GM18511 (cell line): ENCODE data around the gene SEPTIN3.

Experiments
- ATAC-seq: cut with Tn5 transposase; IDR thresholded peaks from one replicate; pipeline ENCODE4 v1.9.1; 2021; ENCODE audit warnings: mild to moderate bottlenecking, moderate library complexity; ENCODE audit not compliant: unreplicated experiment

The SEPTIN3 gene

DNA sequence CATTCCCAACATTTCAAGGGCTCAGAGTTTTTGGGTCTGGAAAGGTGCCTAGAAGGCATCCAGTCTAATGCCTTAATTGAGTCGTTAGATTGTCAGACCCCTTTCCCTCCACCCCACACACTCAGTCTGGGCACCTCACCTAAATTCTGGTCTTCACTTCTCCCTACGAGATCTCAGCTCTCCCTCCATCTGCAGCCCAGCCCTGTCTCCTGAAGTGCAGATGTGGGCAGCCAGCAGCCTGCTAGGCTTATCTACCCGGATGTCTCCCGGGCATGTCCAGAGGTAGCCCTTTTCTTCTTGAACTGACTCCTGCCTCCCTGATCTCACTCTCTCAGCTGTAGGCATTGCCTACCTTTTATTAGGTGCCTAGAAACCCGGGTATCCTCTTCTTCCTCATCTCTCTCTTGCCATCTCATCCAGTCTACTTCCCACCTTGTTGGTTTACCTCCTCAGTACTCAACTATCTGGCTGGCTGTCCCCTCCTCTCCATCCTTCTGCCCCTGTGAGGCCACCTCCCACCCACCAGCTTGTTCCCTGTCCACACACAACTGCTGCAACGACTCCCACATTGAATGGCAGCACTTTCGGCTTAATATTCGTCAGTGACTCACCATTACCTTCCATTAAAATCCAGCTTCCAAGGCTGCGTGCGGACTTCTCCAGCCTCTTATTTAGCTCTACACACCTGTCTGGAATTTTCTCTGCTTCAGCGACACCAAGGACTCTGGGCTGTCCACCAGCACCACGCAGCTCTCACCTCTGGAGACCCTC, 6.2 kb downstream of the SEPTIN3 start:
- ATAC-seq = no peak

DNA sequence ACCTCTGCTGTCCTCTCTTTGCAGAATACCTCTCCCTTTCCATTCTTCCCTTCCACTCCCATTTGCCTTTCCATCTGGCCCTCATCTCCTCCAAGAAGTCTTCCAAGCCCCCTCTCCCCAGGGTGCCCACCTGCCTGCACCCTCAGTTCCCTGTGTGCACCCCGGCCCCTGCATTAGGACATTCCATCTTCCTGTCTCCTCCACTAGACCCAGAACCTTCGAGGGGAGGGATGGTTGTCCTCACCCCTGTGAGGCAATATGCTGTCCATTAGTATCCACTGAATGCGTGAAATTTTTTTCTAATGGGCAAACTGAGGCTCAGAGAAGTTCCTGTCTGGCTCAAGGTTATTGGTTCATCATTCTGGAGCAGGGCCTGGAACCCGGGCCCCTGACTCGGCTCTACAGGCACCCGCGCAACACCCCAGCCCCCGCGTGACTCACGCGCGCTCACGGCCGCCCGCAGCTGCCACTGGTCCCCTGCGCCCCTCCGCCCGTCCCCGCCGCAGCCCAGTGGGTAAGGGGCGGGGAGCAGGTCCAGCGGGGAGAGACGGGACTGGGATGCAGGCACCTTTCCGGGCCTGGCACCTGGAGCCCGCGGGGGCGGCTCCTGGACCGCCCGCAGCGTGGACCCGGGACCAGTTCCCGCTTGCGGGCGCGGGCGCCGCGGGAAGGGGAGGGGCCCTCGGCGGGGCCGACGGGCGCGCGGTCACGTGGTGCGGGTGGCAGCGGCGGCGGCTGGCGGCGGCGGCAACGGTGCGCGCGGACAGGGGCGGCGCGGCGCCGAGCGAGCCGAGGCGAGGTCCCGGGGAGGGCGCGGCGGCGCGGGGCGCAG, 7.0 kb downstream of the SEPTIN3 start:
- no peak for ATAC-seq

DNA sequence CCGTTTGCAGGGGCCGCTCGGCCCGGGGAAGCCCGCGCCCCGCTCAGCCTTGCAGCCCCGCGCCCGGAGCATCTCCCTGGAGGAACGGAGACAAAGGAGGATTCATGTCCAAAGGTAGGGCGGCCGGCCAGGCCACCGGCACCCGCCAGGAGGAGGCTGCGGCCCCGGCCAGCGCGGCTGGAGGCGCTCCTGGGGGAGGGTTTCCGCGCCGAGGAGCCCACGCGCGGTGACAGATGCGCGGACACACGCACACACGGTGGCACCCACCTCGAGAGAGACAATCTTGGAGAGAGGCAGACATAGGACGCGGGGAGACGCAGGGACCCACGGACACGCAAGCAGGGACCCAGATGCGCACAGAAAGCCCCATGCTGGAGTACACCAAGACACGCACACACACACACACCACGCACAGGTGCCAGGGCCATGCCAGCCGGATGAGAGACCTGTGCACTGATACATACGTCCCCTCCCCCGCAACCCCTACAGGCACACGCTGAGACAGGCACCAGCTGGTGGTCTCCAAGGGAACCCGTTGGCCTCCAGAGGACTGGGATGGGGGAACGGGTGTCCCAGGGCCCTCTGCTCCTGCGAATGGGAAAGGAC, 7.8 kb downstream of the SEPTIN3 start:
- ATAC-seq = no peak

DNA sequence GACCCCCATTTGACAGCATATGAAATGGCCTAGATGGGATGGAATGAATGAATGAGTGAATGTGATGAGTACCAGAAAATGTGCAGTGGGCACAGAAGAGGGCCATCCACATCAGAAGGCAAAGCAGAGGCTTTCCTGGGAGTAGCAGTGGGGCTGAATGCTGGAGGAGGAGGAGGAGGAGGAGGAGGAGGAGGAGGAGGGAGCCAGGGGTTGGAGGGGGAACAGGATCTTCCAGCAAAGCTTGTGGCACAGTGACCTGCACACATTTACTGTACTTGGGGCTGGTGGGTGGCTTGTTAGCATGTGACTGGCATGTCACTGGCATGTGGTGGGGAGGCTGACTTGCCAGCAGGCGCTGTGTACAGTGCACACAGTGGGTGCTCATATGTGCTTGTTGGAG, 9.5 kb downstream of the SEPTIN3 start:
- no peak for ATAC-seq

DNA sequence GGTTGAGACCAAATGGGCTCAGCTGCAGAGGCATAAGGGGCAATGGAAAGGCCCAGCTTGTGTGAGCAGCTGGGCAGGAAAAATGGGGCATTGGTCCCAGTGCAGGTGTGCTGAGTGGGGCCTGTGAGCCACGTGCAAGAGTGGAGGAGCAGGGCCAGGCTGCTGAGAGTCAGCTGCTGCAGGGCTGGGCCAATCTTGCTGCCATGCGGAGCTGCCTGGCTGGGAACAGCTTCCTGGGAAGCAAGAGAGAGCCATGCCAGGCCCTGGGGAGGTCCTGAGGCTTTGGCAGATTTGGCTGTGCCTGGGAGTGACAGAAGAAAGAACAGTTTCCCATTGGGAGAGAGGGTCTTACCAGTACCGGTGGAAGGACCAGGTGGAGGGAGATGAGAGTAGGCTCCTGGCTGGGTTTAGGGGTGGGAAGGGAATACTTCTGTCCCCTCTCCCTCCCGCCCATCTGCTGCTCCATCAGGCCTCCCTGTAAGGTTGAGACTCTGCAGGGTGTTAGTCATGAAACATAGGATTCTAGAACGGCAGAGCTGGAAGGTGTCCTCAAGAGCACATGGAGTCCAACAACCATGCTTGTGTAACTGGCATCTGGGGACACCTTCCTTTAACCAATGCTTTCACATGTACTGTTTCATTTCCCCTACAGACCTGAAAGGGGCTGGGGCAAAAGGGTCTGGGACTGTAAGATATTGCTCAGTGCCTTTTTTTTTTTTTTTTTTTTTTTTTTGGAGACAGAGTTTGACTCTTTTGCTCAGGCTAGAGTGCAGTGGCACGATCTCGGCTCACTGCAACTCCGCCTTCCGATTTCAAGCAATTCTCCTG, 10.4 kb downstream of the SEPTIN3 start:
- ATAC-seq = no peak

DNA sequence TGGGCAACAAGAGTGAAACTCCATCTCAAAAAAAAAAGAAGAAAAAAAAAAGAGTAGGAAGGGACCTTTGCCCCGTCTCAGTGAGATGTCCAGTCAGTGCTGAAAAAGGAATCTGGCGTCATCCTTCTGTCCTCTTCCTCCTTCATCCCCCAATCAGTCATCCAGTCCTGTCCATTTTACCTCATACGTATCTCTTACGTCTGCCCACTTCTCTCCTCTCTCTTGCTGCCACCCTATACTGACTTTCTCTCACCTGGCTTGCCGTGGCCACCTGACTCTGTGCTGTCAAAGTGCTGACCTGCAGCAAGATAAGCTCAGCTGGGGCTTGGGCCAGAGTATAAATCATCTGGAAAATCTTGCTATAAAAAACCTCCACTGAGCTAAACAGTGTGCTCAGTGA, 13.6 kb downstream of the SEPTIN3 start:
- no peak for ATAC-seq

DNA sequence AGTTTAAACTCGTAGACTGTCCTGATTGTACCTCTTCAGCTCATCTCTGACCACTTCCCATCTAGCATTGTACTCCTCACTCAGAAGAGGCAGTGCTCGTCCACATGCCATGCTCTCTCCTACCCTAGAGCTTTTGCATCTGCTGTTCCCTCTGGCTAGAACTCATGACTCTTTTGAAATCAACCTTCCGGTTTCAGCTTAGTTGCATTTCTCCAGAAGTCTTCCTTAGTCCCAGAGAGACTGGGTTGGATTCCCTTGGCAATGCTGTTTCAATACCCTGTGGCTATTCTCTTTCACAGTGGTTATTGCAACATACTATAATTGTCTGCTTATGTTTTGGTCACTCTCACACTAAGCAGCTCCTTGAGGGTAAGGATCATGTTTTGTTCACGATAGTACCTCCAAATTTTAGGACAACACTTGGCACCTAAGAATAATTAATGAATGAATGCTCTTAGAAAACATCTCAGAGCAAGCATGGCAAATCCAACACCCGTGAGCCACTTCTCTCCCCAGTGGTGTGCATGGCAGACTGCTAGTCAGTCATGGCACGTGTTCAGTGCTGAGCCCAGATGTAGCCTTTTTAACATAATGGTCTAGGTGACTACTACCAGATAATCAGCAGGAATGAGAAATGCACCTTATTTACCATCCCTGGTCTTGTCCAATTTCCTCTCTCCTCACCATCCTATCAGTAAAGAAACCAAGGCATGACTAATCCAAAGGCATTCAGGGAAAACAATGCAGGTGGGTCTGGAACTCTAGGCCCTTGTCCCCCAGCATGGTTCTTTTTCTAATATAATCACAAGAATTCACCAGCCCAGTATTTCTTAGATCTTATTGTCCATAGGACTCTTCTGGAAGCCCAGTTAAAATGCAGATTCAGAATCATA, 14.5 kb downstream of the SEPTIN3 start:
- ATAC-seq = no peak

DNA sequence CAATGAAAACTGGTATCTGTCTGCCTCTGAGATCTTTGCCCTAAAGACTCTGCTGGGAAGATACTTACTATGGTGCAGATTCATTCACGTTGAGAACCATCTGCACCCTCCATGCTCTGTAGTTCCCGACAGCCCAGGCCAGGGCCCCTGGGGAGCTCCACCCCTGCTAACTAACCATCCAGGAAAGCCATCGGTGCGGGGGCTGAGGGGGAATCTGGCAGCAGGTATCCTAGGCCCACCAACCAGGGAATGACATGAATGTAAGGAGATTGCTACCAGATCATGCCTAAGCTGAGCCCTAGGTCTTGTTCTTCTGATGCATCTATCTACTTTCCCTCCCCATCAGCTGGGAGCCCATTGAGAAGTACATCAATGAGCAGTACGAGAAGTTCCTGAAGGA, 18.0 kb downstream of the SEPTIN3 start:
- ATAC-seq = no peak

DNA sequence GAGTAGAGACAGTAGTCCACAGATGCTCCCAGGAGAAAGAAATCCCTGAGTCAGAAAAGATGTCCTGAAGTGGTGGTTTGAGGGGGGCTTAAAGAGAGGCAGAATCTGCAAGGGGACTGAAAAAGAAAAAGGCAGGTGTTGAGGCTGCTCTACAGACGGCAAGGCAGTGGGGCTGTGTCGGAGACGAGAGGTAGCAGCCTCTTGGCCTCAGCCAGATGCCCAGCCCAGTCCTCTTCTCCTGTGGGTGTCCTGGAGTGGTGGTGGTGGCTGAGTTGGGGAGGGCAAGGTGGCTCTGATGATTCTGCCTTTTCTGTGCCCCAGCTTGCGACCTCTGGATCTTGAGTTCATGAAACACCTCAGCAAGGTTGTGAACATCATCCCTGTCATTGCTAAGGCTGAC, 20.0 kb downstream of the SEPTIN3 start:
- no peak for ATAC-seq

DNA sequence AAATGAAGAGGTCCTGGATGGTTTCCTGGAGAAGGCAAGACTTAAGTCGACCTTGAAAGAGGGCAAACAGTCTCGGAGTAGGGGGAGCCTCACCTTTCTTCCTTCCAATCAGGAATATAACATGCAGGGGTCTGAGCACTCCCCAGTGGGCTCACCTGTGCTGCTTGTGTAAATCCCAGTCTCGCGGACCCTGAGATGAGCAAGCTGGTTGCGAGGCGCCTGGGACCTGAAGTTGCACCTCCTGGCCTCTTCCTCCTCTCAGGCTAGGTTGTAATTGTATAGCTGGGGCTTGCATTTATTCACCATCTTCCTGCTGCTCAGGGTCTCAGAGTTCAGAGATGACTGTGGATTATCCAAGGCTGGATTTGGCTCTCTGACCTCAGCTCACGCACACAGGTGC, 21.9 kb downstream of the SEPTIN3 start:
- no peak for ATAC-seq

DNA sequence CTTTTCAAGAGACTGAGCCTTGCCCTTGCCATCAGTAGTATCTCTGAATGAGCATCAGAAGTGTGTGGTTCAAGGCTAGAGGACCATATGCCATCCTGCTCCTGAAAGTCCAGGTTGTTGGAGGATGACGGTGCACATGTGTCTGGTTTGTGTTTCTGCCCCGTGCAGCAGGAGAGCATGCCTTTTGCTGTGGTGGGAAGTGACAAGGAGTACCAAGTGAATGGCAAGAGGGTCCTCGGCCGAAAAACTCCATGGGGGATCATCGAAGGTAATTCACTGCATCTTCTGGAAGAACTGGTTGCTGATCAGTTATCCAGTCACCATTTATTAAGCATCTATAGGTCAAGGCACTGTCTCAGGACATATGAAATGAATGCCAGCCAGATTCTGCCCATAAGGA, 23.3 kb downstream of the SEPTIN3 start:
- ATAC-seq = no peak

DNA sequence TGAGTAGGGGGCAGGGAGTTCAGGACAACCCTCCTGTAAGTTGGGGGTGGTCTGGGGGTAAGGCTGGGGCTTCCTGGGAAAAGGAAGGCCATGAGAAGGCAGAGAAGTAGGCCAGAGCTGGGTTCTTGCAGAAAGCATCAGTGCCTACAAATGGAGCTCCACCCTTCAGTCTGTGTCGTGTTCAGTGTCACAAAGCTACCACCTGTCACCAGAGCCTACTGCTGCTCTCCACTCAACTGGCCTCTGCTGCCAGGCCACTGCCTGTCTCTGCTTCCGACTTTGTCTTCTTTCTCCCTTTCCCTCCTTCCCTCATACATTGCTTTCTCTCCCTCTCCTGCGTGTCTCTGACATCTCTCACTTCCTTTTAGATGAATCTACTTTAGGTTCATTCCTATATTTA, 26.0 kb downstream of the SEPTIN3 start:
- no peak for ATAC-seq

DNA sequence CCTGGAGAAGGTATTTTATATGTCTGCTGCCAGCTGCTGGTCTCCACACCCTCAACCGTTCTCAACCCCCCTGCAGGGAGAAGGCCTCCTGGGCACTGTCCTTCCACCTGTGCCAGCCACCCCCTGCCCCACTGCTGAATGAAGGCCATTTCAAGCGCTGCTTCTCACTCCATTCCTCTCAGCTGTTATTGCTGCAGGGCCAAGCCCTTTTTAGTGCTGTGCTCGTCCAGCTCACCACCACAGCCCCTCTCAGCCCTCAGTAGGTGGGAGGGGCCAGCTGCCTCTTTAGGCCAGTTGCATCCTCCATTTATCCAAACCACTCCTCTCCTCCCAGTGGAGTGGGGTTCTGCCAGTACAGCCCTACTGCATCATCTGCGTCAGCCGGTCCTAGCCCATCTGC, 27.6 kb downstream of the SEPTIN3 start:
- ATAC-seq = no peak

DNA sequence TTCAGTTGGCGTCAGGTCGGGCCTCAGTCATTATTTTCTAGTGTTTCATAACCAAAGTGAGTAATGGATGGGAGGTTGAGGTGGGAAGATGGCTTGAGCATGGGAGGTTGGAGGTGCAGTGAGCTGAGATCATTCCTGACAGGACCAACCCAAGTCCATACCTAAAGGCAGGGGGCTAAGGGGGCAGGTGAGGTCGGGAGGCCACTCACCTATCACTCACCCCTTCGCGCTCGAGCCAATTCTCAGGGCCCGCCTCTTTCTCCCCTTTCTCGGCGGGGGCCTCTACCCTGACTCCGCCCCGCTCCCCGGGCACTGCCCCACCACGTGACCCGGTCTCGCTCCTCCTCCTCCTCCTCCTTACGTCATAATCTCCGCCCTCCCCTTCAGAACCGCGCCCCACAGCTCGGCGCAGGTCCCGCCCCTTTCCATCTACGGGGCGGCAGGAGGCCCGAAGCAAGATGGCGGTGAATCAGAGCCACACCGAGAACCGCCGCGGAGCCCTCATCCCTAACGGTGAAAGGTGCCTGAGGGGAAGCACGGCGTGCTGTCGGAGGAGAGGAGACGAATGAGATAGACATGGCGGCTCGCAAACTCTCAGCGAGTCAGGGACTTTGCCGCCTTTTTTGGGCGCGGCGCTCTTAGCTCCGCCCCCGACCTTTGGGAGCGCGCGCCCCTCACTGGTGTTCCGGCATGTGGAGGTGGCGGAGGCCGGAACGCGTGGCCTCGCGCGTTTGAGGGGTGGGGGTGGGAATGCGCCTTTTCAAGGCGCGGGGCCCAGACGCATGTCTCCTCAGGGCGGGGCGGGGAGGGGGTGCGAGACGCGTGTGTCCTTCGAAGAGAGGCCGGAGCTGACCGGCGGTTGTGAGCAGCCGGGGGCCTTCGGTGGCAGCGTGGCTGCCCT, 29.4 kb downstream of the SEPTIN3 start, which contains the start of gene WBP2NL:
Gene WBP2NL, plus strand, starts transcription at position 428 of the 901 bp plus-strand sequence. Its CDS starts 31 bp downstream, at position 459.
- peak; percentile 83 for ATAC-seq

DNA sequence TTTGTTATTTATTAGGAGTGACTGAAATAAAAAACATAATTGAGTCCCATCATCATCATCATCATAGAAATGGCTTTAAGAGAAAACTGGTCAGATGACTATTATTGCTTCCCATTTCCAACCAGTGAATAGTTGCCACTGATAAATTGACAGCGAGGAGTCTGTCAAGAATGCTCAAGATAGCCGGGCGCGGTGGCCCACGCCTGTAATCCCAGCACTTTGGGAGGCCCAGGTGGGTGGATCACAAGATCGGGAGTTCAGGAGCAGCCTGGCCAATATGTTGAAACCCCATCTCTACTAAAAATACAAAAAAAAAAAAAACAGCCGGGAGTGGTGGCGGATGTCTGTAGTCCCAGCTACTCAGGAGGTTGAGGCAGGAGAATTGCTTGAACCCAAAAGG, 31.2 kb downstream of the SEPTIN3 start:
- ATAC-seq = no peak

DNA sequence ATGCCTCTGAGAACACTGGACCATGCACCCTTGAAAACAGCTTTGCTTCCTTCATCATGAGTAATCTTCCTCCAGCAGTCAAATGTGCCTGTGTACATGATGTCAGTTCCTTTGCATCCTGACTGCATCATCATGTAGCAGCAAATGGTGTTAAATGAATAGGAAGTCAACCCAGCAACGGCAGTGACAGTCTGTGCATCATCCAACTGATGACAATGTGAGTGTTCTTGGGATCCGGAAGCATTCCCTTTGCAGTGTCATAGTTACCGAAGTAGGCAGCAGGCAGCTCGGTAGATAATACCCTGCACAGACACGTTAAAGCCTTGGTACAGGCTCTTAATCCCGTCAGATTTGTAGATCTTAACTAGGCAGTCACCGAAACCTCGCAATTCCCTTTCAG, 31.9 kb downstream of the SEPTIN3 start:
- ATAC-seq = no peak

DNA sequence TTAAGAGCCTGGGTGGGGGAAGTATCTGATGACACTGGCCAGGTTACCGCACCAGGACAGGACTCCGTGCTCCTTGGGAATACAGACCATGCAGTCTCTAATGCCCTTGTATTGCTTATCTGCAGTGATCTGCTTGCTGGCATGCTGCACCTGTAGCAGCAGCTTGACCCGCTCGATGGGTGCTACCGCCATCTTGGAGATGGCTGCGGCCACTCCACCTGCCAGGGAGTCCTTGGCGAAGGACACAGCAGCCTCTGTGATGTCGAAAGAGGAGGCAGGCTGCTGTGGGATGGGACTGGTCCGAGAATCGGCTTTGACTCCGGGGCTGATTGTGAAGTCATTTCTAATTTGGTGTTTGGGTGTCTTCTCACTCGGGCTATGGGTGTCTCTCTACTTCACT, 32.5 kb downstream of the SEPTIN3 start:
- no peak for ATAC-seq

DNA sequence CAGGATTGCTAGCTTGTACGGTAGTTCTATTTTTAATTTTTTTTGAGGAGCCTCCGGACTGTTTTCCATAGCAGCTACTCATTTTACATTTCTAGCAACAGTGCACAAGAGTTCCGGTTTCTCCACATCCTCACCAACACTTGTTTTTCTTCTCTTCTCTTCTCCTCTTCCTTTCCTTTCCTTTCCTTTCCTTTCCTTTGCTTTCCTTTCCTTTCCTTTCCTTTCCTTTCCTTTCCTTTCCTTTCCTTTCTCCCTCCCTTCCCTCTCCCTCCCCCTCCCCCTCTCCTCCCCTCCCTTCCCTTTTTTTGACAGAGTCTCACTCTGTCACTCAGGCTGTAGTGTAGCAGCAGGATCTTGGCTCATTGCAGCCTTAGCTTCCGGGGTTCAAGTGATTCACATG, 38.7 kb downstream of the SEPTIN3 start:
- ATAC-seq = no peak

DNA sequence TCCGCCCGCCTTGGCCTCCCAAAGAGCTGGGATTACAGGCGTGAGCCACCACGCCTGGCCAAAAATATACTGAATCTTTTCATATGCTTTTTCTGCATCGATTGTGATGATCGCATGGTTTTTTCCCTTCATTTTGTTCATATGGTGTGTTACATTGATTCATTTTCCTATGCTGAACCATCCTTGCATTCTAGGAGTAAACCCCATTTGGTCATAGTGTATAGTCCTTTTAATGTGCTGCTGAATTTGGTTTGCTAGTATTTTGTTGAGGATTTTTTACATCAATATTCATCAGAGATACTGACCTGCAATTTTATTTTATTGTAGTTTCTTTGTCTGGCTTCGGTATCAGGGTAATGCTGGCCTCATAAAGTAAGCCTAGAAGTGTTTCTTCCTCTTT, 41.5 kb downstream of the SEPTIN3 start:
- no peak for ATAC-seq
